ENCODE measurements around the gene PTPN1. TPM values are rescaled to one million over a fixed set of nuclear protein-coding genes. Genes with fewer than 3 reads are reported as not detected.

The PTPN1 gene
- total and polyA plus RNA-seq, 2 of the 13 experiments (the other 11 are each of a cell fraction or from before 2014, with no cell fraction given), result 17.7 to 37.2 TPM

DNA sequence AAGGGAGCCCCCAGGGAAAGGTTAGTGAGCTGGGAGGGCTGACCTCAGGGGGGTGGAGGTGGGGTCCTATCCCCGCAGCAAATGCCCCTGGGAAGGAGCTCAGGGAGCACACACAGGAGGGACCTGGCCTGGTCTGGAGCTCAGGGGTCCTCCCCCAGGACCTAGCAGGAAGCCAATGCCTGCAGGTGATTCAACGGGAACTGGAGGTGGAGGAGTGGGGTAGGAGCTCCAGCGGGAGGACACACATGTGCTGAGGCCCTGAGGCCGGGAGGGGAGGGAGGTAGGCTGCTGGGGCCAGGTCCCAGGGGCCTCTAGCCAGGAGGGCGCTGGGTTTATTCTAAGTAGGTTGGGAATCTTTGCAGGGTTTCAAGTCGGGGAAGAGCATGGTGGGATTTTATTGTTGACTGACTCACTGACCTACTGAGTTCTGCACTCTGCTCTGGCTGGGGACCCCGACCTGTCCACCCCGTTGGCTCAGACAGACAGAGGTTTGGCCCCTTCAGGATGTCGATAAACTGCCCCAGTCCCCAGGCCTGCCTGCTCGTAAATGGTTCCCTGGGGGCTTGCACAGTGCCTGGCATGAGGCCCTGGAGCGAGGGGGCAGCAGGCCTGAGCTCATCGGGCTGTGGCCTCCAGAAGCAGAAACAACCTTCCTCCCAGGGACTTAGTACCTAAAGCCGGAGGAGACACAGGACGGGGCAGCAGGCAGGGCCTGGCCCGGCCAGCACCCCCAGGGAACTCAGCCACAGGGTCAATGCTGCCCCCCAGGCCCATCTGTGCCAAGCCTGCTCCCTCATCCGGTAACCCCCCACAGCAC, 118.9 kb downstream of the PTPN1 start (continued):
- TF ChIP-seq ZNF501 (CRISPR knock-in tag; IDR thresholded peaks at IDR 0.05) (no peak), ZNF274 (CRISPR knock-in tag; IDR thresholded peaks at IDR 0.05) (peak; percentile 54; the same call in 1 of the 2 replicates), DNMT1 (CRISPR knock-in tag; IDR thresholded peaks at IDR 0.05) (no peak), ZNF44 (CRISPR knock-in tag; IDR thresholded peaks at IDR 0.05) (0 out of 2 replicates have a peak, but pooled peaks have one; percentile 36), ZBTB1 (CRISPR knock-in tag; IDR thresholded peaks at IDR 0.05; ENCODE audit: borderline replicate concordance) (no peak), ZNF839 (CRISPR knock-in tag; IDR thresholded peaks at IDR 0.05; ENCODE audit: borderline replicate concordance) (no peak), SMARCE1 (IDR thresholded peaks at IDR 0.05; ENCODE audit: borderline replicate concordance) (no peak), SPEN (CRISPR knock-in tag; IDR thresholded peaks at IDR 0.05; ENCODE audit: low read depth) (no peak), ZZZ3 (CRISPR knock-in tag; IDR thresholded peaks at IDR 0.05; ENCODE audit: borderline replicate concordance) (0 out of 2 replicates have a peak, but pooled peaks have one; percentile 48), ZNF562 (CRISPR knock-in tag; IDR thresholded peaks at IDR 0.05; ENCODE audit: borderline replicate concordance) (no peak), ZNF367 (CRISPR knock-in tag; IDR thresholded peaks at IDR 0.05; ENCODE audit: borderline replicate concordance) (no peak), KLF12 (CRISPR knock-in tag; IDR thresholded peaks at IDR 0.05; ENCODE audit: borderline replicate concordance) (no peak), ZSCAN22 (CRISPR knock-in tag; IDR thresholded peaks at IDR 0.05) (no peak), SRSF1 (optimal IDR thresholded peaks at IDR 0.05; ENCODE audit: low read depth, low read length) (peak; percentile 2), EEA1 (CRISPR knock-in tag; IDR thresholded peaks at IDR 0.05; ENCODE audit: borderline replicate concordance) (no peak), GTF2F1 (IDR thresholded peaks at IDR 0.05; ENCODE audit: low read length) (no peak), KAT2B (IDR thresholded peaks at IDR 0.05; ENCODE audit: borderline replicate concordance, low read depth, low read length) (no peak), ZSCAN20 (CRISPR knock-in tag; IDR thresholded peaks at IDR 0.05; ENCODE audit: borderline replicate concordance) (no peak)
- TF ChIP-seq, protein P1, sequence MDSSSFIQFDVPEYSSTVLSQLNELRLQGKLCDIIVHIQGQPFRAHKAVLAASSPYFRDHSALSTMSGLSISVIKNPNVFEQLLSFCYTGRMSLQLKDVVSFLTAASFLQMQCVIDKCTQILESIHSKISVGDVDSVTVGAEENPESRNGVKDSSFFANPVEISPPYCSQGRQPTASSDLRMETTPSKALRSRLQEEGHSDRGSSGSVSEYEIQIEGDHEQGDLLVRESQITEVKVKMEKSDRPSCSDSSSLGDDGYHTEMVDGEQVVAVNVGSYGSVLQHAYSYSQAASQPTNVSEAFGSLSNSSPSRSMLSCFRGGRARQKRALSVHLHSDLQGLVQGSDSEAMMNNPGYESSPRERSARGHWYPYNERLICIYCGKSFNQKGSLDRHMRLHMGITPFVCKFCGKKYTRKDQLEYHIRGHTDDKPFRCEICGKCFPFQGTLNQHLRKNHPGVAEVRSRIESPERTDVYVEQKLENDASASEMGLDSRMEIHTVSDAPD (CRISPR knock-in tag; IDR thresholded peaks at IDR 0.05), result no peak
- TF ChIP-seq, protein P2, sequence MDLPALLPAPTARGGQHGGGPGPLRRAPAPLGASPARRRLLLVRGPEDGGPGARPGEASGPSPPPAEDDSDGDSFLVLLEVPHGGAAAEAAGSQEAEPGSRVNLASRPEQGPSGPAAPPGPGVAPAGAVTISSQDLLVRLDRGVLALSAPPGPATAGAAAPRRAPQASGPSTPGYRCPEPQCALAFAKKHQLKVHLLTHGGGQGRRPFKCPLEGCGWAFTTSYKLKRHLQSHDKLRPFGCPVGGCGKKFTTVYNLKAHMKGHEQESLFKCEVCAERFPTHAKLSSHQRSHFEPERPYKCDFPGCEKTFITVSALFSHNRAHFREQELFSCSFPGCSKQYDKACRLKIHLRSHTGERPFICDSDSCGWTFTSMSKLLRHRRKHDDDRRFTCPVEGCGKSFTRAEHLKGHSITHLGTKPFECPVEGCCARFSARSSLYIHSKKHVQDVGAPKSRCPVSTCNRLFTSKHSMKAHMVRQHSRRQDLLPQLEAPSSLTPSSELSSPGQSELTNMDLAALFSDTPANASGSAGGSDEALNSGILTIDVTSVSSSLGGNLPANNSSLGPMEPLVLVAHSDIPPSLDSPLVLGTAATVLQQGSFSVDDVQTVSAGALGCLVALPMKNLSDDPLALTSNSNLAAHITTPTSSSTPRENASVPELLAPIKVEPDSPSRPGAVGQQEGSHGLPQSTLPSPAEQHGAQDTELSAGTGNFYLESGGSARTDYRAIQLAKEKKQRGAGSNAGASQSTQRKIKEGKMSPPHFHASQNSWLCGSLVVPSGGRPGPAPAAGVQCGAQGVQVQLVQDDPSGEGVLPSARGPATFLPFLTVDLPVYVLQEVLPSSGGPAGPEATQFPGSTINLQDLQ (CRISPR knock-in tag; IDR thresholded peaks at IDR 0.05), result no peak
- TF ChIP-seq, protein P3, sequence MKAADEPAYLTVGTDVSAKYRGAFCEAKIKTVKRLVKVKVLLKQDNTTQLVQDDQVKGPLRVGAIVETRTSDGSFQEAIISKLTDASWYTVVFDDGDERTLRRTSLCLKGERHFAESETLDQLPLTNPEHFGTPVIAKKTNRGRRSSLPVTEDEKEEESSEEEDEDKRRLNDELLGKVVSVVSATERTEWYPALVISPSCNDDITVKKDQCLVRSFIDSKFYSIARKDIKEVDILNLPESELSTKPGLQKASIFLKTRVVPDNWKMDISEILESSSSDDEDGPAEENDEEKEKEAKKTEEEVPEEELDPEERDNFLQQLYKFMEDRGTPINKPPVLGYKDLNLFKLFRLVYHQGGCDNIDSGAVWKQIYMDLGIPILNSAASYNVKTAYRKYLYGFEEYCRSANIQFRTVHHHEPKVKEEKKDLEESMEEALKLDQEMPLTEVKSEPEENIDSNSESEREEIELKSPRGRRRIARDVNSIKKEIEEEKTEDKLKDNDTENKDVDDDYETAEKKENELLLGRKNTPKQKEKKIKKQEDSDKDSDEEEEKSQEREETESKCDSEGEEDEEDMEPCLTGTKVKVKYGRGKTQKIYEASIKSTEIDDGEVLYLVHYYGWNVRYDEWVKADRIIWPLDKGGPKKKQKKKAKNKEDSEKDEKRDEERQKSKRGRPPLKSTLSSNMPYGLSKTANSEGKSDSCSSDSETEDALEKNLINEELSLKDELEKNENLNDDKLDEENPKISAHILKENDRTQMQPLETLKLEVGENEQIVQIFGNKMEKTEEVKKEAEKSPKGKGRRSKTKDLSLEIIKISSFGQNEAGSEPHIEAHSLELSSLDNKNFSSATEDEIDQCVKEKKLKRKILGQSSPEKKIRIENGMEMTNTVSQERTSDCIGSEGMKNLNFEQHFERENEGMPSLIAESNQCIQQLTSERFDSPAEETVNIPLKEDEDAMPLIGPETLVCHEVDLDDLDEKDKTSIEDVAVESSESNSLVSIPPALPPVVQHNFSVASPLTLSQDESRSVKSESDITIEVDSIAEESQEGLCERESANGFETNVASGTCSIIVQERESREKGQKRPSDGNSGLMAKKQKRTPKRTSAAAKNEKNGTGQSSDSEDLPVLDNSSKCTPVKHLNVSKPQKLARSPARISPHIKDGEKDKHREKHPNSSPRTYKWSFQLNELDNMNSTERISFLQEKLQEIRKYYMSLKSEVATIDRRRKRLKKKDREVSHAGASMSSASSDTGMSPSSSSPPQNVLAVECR (CRISPR knock-in tag; IDR thresholded peaks at IDR 0.05; ENCODE audit: borderline replicate concordance), result no peak
